NB4 (cell line): ENCODE data around the gene CPZ.

Source experiments
- DNase-seq: peaks from one replicate; pipeline ENCODE4 v3.0.0; 2010; ENCODE audit warnings: low read depth
- H3K4me3 ChIP-seq: one replicate; pipeline ENCODE4 v1.5.1; 2011; ENCODE audit warnings: mild to moderate bottlenecking, low read depth, low read length, moderate library complexity
- CTCF ChIP-seq: IDR thresholded peaks from one replicate; pipeline ENCODE4 v1.5.1; 2012; ENCODE audit warnings: low read depth, low read length
- MAX ChIP-seq: IDR thresholded peaks from 2 replicates; pipeline ENCODE4 v1.6.1; 2011; ENCODE audit warnings: low read depth, low read length
- MYC ChIP-seq: IDR thresholded peaks from 2 replicates; pipeline ENCODE4 v1.6.1; 2011; ENCODE audit warnings: low read depth, low read length
- POLR2A ChIP-seq: IDR thresholded peaks from 2 replicates; pipeline ENCODE4 v1.6.1; 2011; ENCODE audit warnings: mild to moderate bottlenecking; ENCODE audit not compliant: insufficient read length; ENCODE audit errors: extremely low read depth

The CPZ gene

DNA sequence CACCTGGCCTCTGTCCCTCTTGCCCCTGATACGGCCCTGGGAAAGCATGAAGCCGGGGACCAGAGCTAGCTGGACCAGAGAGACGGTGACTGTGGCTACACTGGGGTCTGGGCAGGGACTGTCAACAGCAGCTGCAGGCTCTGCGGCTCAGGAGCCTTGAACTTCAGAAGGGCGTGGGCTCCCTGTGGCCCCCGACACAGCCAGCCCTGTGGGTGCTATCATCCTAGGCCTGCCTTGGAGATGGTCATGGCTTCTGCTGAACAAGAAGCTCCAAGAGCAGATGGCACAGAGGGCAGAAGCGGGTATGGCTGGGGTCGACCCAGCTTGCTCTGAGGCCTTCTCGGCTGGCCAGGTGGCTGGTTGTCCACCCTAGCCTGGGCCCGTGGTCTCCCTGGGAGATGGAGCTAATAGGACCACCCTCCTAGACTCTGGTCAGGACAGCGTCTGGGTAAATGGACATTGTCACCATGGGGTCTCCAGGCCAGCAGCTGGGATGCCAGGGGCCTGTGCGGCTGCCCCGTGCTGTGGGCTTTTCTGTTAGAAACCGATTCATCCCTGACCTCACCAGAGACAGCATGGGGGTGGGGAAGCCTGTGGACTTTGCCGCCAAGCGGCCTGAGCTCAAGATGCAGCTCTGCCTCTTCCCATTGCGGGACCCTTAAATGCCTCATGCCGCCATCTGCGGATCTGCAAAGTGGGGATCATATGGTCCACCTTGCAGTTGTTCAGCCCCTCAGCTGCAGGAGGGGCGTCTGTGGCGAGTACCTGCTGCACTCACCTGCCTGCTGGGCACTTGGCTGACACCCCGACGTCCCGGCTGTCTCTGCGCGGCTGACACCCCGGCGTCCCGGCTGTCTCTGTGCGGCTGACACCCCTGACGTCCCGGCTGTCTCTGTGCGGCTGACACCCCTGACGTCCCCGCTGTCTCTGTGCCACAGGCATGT is 21.1 kb downstream of the CPZ start:
- no peak overlapping the region for H3K4me3 ChIP-seq
- no peak for DNase-seq
- TF ChIP-seq CTCF: no peak
- TF ChIP-seq MAX: no peak
- no peak for TF ChIP-seq POLR2A
- TF ChIP-seq MYC: no peak

DNA sequence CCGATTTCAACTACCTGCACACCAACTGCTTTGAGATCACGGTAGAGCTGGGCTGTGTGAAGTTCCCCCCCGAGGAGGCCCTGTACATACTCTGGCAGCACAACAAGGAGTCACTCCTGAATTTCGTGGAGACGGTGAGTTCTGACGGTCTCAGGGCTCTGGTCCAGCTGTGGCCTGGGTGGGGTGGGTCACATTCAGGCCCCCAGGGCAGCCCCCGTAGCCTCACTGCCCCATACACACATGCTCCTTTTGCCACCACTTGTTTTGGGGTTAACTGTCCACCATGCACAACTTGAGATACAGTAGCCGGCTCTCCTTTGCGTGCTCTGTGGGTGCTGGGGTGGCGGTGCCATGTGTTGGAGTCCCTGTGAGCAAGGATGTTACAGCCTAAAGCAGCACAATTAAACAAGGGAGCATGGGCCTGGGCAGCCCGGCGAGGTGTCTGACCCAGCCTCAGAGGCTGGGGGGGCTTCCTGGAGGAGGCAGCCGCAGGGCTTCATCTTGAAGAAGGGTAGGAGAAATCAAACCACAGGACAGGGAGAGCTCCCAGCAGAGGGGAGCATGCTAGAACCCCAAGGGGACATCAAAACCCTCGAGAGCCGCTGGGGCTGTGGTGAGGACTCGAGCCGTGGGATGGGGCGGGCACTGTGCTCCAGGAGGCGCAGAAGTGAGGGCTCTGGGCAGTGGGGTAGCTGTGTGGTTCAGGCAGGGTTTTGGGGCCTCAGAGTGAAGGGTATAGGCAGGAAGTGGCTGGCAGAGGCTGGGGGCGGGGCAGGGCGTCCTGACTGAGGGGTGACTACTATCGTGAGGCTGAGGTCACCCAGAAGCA is 22.0 kb downstream of the CPZ start:
- no peak overlapping the region for H3K4me3 ChIP-seq
- no peak for DNase-seq
- TF ChIP-seq CTCF (no peak), MYC (no peak), POLR2A (no peak), MAX (no peak)

DNA sequence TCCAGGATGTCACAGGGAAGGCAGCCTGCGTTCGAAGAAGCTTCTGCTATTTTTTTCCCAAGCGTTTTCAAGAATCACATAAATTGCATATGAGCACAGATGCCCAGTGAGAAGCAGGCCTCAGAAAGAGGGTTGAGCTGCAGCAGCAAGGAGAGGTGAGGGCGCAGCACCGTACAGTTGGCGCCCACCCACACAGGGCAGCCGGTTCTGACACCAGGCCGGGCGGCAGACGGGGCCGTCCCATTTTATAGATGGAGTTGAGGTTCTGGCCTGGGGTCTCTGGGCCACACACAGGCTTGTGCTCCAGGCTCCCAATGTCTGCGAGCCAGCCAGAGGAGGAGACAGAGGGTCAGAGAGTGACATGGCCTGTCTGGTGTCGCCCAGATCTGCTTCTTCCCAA is 22.8 kb downstream of the CPZ start:
- no peak overlapping the region for H3K4me3 ChIP-seq
- no peak for DNase-seq
- no peak for TF ChIP-seq MYC
- TF ChIP-seq MAX: no peak
- TF ChIP-seq POLR2A: no peak
- TF ChIP-seq CTCF: no peak

DNA sequence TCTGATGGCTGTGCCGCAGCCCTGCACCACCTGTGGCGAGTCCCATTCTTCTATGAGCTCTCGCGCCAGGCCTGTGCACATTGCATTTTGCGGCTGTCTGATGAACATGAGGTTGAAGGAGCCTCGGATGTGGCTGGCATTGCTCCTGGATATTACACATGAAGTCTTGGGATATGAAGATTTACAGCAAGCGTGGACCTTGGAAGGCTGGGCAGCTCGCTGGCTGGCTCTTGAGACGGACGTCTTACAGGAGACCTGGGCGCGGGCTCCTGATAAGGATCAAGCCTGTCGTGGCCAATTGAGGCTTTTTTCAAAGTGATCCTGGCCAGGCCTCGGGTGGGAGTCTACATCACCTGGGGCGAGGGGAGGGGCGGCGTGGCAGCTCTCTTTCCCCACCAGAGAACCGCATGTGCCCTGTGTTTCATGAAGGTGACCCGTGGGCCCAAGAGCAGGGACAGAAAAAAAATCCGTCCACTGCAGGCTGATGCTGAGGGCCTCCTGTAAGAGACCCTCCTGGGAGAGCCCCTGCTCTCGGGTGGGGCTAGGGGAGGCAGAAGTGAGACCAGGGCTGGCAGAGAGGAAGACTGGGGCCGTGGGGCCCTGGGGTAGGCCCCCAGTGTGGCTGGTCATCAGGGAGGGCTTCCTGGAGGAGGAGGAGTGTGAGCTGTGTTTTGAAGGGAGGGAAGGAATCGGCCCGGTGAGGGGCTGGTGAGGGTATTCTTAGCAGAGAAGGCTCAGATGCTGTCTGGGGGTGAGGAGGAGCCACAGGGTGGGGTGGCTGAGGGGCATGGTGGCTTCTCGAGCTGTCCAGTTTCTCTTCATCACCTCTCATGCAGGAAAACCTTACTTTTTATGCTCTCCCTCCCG is 23.6 kb downstream of the CPZ start:
- H3K4me3 ChIP-seq: no peak overlapping the region
- DNase-seq: no peak
- TF ChIP-seq POLR2A: no peak
- TF ChIP-seq MYC: no peak
- no peak for TF ChIP-seq CTCF
- no peak for TF ChIP-seq MAX

DNA sequence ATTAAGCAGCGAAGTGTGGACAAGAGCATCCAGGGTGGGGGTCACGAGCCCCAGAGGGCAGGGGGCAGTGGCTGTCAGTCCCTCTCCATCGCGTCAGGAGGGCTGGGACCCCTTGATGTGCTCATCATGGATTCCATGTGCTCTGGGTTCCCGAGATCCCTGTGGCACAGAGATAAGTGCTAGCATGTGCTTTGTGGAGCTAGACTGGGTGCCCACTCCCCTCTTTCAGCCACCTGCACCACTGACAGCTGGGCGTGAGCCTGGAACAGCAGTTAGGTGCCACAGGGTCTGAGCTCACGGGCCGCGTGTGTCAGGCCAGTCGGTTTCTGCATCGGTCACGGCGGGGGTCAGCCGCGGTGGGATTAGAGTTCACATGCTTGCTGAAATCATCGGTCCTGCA is 24.3 kb downstream of the CPZ start:
- no peak overlapping the region for H3K4me3 ChIP-seq
- no peak for DNase-seq
- TF ChIP-seq MAX: no peak
- TF ChIP-seq POLR2A: no peak
- no peak for TF ChIP-seq MYC
- TF ChIP-seq CTCF: no peak
